KOPT-K1 (cell line): ENCODE data around the gene NPPA.

Experiments used
- H3K27ac ChIP-seq: fragments of 200-600 bp; sonication (generic); 2 replicates; pipeline ENCODE4 v1.5.1; 2016; ENCODE audit warnings: antibody characterized with exemption, mild to moderate bottlenecking, low read depth, low read length; ENCODE audit not compliant: poor library complexity, severe bottlenecking
- H3K36me3 ChIP-seq: fragments of 200-600 bp; sonication (generic); 2 replicates; pipeline ENCODE4 v1.5.1; 2017; ENCODE audit warnings: antibody characterized with exemption, mild to moderate bottlenecking, low read length, moderate library complexity; ENCODE audit not compliant: insufficient read depth
- H3K9me3 ChIP-seq: fragments of 200-600 bp; sonication (generic); 2 replicates; pipeline ENCODE4 v1.5.1; 2017; ENCODE audit warnings: antibody characterized with exemption, low read length, mild to moderate bottlenecking; ENCODE audit not compliant: insufficient read depth, poor library complexity, severe bottlenecking

The NPPA gene

DNA sequence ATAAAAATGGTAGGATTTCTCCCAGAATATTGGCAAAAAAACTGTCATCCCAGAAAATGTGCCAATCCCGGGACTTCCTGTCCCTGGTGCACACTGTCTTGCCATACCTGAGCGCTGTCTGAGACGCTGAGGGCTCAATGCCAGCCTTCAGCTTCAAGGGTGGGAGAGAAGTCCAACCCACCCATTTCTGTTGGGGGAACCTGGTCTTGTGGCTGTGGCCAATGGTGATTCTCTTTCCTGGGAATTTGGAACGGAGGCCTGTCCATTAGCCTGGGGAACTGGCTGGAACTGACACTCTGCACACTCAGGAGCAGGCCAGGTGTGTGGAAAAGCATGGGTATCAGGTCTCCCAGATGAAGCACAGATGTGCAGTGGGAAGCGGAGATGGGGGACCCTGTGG is 48.5 kb downstream of the NPPA start:
- Histone ChIP-seq H3K36me3 (peaks cover 69% of the 10 kb centered on the region), H3K27ac (no peak overlapping the region), H3K9me3 (no peaks in the 10 kb centered on the region)

- H3K9me3 ChIP-seq: no peaks in the 10 kb centered on the region
- peaks cover 78% of the 10 kb centered on the region for H3K36me3 ChIP-seq
- H3K27ac ChIP-seq: no peak overlapping the region
Measured at GRCh38 chr1:11797525-11798216, 49.9 kb downstream of the NPPA start.

GRCh38 chr1:11796036-11796828 is 51.4 kb downstream of the NPPA start:
- H3K36me3 ChIP-seq: peaks cover 75% of the 10 kb centered on the region
- H3K9me3 ChIP-seq: no peaks in the 10 kb centered on the region
- H3K27ac ChIP-seq: no peak overlapping the region
